Measurements from ENCODE around the gene GAD2. TPM values are rescaled to one million over a fixed set of nuclear protein-coding genes. Genes with fewer than 3 reads are reported as not detected.

The GAD2 gene
- not detected for total RNA-seq

GRCh38 chr10:26216585-26217395 is at the start of gene GAD2:
TSS of gene GAD2 (plus strand) at chr10:26216774. CDS start at chr10:26216810, 36 bp downstream.
- no peak for DNase-seq

GRCh38 chr10:26169466-26169865 is 47.1 kb upstream of the GAD2 start:
- DNase-seq: no peak

GRCh38 chr10:26172131-26172530 is 44.4 kb upstream of the GAD2 start:
- DNase-seq: no peak

- DNase-seq: no peak
Measured at GRCh38 chr10:26173837-26174236, 42.7 kb upstream of the GAD2 start.

GRCh38 chr10:26177341-26177740 is 39.2 kb upstream of the GAD2 start:
- no peak for DNase-seq

GRCh38 chr10:26194275-26194674 is 22.3 kb upstream of the GAD2 start:
- DNase-seq: no peak

GRCh38 chr10:26197248-26197647 is 19.3 kb upstream of the GAD2 start:
- no peak for DNase-seq

- DNase-seq: no peak
Measured at GRCh38 chr10:26198119-26198518, 18.5 kb upstream of the GAD2 start.

GRCh38 chr10:26199841-26200240 is 16.7 kb upstream of the GAD2 start:
- DNase-seq: no peak

GRCh38 chr10:26205223-26205622 is 11.4 kb upstream of the GAD2 start:
- no peak for DNase-seq

GRCh38 chr10:26211781-26212444 is 4.7 kb upstream of the GAD2 start:
- no peak for DNase-seq

GRCh38 chr10:26212511-26212910 is 4.1 kb upstream of the GAD2 start:
- no peak for DNase-seq

GRCh38 chr10:26213157-26213800 is 3.3 kb upstream of the GAD2 start:
- DNase-seq: no peak

GRCh38 chr10:26214004-26214403 is 2.6 kb upstream of the GAD2 start:
- DNase-seq: no peak

GRCh38 chr10:26214551-26215395 is 1.8 kb upstream of the GAD2 start:
- DNase-seq: no peak

GRCh38 chr10:26215396-26215934 is 1.1 kb upstream of the GAD2 start:
- DNase-seq: no peak

- no peak for DNase-seq
Measured at GRCh38 chr10:26215935-26216584, 514 bp upstream of the GAD2 start.

- DNase-seq: no peak
Measured at GRCh38 chr10:26217396-26218086, 967 bp downstream of the GAD2 start.

GRCh38 chr10:26219676-26220075 is 3.1 kb downstream of the GAD2 start:
- no peak for DNase-seq

- DNase-seq: no peak
Measured at GRCh38 chr10:26220901-26221300, 4.3 kb downstream of the GAD2 start.

- DNase-seq: no peak
Measured at GRCh38 chr10:26221541-26221940, 5.0 kb downstream of the GAD2 start.

Data from effector CD4-positive, alpha-beta T cell (primary cell).